Measurements from ENCODE around the gene LENG8. TPM values are rescaled to one million over a fixed set of nuclear protein-coding genes. Genes with fewer than 3 reads are reported as not detected.

The LENG8 gene
- total and polyA plus RNA-seq, 2 of the 13 experiments (the other 11 are each of a cell fraction or from before 2014, with no cell fraction given): 14.3 to 41.9 TPM

- TF ChIP-seq HNF1B (CRISPR knock-in tag; IDR thresholded peaks at IDR 0.05): peak; percentile 76
- peak; percentile 43 for TF ChIP-seq SAP130 (CRISPR knock-in tag; IDR thresholded peaks at IDR 0.05; ENCODE audit: low read depth)
- peak; percentile 48 for TF ChIP-seq FOSL2 (CRISPR knock-in tag; IDR thresholded peaks at IDR 0.05)
- peak; percentile 75; the same call in 1 of the 2 replicates for TF ChIP-seq KDM5B (CRISPR knock-in tag; IDR thresholded peaks at IDR 0.05; ENCODE audit: borderline replicate concordance)
- TF ChIP-seq RFX3 (CRISPR knock-in tag; IDR thresholded peaks at IDR 0.05): no peak
- peak; percentile 93; the same call in 1 of the 2 replicates for TF ChIP-seq MYC (CRISPR knock-in tag; IDR thresholded peaks at IDR 0.05; ENCODE audit: borderline replicate concordance)
- TF ChIP-seq ZNF18 (CRISPR knock-in tag; IDR thresholded peaks at IDR 0.05; ENCODE audit: insufficient replicate concordance): peak; percentile 41
- peak; percentile 82; the same call in 1 of the 2 replicates for TF ChIP-seq TOPORS (CRISPR knock-in tag; IDR thresholded peaks at IDR 0.05)
- TF ChIP-seq MED13 (CRISPR knock-in tag; IDR thresholded peaks at IDR 0.05): 0 out of 2 replicates have a peak, but pooled peaks have one; percentile 52
- peak; percentile 50; the same call in 1 of the 2 replicates for TF ChIP-seq HDAC1 (CRISPR knock-in tag; IDR thresholded peaks at IDR 0.05)
- peak; percentile 74 for TF ChIP-seq TBX2 (CRISPR knock-in tag; IDR thresholded peaks at IDR 0.05; ENCODE audit: borderline replicate concordance)
- peak; percentile 41 for TF ChIP-seq ZFP90 (CRISPR knock-in tag; IDR thresholded peaks at IDR 0.05; ENCODE audit: borderline replicate concordance)
- peak; percentile 61; the same call in 1 of the 2 replicates for TF ChIP-seq ZC3H13 (CRISPR knock-in tag; IDR thresholded peaks at IDR 0.05)
- TF ChIP-seq AKNA (CRISPR knock-in tag; IDR thresholded peaks at IDR 0.05; ENCODE audit: borderline replicate concordance): peak; percentile 87; the same call in 1 of the 2 replicates
- peak; percentile 81; the same call in 1 of the 2 replicates for TF ChIP-seq BRD4 (CRISPR knock-in tag; IDR thresholded peaks at IDR 0.05)
- TF ChIP-seq BCL3 (CRISPR knock-in tag; IDR thresholded peaks at IDR 0.05): peak; percentile 17
- peak; percentile 35 for TF ChIP-seq CBX1 (IDR thresholded peaks at IDR 0.05; ENCODE audit: low read depth)
- no peak for TF ChIP-seq EHMT2 (IDR thresholded peaks at IDR 0.05; ENCODE audit: borderline replicate concordance, low read depth, low read length)
Observed at GRCh38 chr19:54462655-54463530, 13.9 kb downstream of the LENG8 start (continued).

Data from HepG2 (cell line).